Fibroblast of mammary gland (primary cell): ENCODE measurements around the gene FANCF.
"Not testable (repeated sequence)": the region's sequence is repeated elsewhere in the genome, so short reads cannot be mapped to it uniquely, and the experiment has no call there.

Source experiments
- DNase-seq: peaks from one replicate; pipeline ENCODE4 v3.0.0-alpha.2; 2010; ENCODE audit warnings: low read depth
- H3K4me3 ChIP-seq: 2 replicates; pipeline ENCODE4 v1.5.1; 2011; ENCODE audit warnings: low read depth, mild to moderate bottlenecking, low read length, moderate library complexity; ENCODE audit not compliant: control insufficient read depth
- TF ChIP-seq, protein P1 (sequence below): conservative IDR thresholded peaks from 2 replicates; pipeline ENCODE4 v1.5.1; 2011; ENCODE audit warnings: low read depth, low read length, inconsistent platforms; ENCODE audit not compliant: control insufficient read depth, insufficient read depth

Gene FANCF

GRCh38 chr11:22666688-22667439, 41.2 kb upstream of the FANCF start:
- H3K4me3 ChIP-seq: no peak overlapping the region
- TF ChIP-seq, protein P1, sequence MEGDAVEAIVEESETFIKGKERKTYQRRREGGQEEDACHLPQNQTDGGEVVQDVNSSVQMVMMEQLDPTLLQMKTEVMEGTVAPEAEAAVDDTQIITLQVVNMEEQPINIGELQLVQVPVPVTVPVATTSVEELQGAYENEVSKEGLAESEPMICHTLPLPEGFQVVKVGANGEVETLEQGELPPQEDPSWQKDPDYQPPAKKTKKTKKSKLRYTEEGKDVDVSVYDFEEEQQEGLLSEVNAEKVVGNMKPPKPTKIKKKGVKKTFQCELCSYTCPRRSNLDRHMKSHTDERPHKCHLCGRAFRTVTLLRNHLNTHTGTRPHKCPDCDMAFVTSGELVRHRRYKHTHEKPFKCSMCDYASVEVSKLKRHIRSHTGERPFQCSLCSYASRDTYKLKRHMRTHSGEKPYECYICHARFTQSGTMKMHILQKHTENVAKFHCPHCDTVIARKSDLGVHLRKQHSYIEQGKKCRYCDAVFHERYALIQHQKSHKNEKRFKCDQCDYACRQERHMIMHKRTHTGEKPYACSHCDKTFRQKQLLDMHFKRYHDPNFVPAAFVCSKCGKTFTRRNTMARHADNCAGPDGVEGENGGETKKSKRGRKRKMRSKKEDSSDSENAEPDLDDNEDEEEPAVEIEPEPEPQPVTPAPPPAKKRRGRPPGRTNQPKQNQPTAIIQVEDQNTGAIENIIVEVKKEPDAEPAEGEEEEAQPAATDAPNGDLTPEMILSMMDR: no peak
- peak; percentile 3 for DNase-seq

DNA sequence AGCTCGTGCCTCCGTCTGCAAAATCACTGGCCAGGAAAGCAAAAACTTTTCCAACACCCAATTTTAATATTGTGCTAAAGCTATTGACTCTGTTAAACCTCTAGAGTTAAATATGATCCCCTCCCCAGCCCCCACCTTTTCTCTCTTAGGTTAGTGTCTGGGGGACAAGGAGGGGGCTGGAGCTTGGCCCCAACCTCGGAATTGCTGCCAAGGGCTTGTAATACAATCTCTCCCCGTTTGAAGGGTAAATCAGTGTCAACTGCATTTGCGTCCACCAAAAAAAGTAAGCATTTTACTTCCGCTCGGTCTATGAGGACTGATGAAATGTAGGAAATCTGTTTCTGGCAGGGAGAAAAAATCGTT, 40.7 kb upstream of the FANCF start, which contains the start of gene GAS2:
Gene GAS2 (plus strand): TSS at position 287 of the 363 bp plus-strand sequence. CDS start 8,259 bp downstream, outside the sequence.
- no peak for DNase-seq
- no peak within 1 kb of the TSS for H3K4me3 ChIP-seq
- TF ChIP-seq, protein P1: no peak

- TF ChIP-seq, protein P1: no peak
- no peak for DNase-seq
- no peak overlapping the region for H3K4me3 ChIP-seq
Observed at GRCh38 chr11:22659783-22660182, 34.2 kb upstream of the FANCF start.

GRCh38 chr11:22657101-22657694, 31.6 kb upstream of the FANCF start:
- H3K4me3 ChIP-seq: no peak overlapping the region
- TF ChIP-seq, protein P1: no peak
- no peak for DNase-seq

DNA sequence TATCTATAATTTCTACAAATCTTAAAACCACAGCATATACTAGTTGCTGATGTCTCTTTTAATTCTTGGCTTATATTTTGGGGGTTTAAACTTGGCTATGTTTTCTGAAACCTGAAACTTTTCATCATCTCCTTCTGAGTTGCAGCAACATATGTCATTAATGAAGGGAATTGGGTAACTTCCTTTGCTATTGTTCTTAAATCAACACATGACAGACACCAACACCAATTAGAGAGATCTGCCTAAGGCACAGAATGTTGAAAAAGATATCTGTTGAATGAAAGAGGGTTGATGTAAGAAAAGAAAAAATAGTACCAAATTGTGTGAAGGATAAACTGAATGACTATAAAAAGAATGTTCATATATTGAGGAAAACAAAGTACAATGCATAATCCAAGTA, 30.5 kb upstream of the FANCF start:
- peak; percentile 6 for DNase-seq

DNA sequence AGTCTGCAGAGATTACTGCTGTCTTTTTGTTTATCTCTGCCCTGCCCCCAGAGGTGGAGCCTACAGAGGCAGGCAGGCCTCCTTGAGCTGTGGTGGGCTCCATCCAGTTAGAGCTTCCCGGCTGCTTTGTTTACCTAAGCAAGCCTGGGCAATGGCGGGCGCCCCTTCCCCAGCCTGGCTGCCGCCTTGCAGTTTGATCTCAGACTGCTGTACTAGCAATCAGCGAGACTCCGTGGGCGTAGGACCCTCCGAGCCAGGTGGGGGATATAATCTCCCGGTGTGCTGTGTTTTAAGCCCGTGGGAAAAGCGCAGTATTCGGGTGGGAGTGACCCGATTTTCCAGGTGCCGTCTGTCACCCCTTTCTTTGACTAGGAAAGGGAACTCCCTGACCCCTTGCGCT, 26.7 kb upstream of the FANCF start:
- not testable (repeated sequence) for H3K4me3 ChIP-seq, DNase-seq

More for the DNA sequence above, 30.5 kb upstream of the FANCF start:
- TF ChIP-seq, protein P1: no peak
- no peak overlapping the region for H3K4me3 ChIP-seq

- TF ChIP-seq, protein P1: no peak
- no peak overlapping the region for H3K4me3 ChIP-seq
- no peak for DNase-seq
Observed at GRCh38 chr11:22641559-22641958, 15.9 kb upstream of the FANCF start.
